GM12865 (cell line): ENCODE data around the gene ETV6.

Experiments
- DNase-seq: peaks from one replicate; pipeline ENCODE4 v3.0.0; 2010; ENCODE audit warnings: low read depth
- H3K4me3 ChIP-seq: 2 replicates; pipeline ENCODE4 v1.5.1; 2011; ENCODE audit warnings: mild to moderate bottlenecking, low read depth, low read length, control low read depth
- TF ChIP-seq, protein P1 (sequence below): IDR thresholded peaks from 2 replicates; pipeline ENCODE4 v1.5.1; 2011; ENCODE audit warnings: low read length, control low read depth, low read depth, inconsistent platforms; ENCODE audit not compliant: insufficient read depth; ENCODE audit errors: missing control alignments

Gene ETV6

DNA sequence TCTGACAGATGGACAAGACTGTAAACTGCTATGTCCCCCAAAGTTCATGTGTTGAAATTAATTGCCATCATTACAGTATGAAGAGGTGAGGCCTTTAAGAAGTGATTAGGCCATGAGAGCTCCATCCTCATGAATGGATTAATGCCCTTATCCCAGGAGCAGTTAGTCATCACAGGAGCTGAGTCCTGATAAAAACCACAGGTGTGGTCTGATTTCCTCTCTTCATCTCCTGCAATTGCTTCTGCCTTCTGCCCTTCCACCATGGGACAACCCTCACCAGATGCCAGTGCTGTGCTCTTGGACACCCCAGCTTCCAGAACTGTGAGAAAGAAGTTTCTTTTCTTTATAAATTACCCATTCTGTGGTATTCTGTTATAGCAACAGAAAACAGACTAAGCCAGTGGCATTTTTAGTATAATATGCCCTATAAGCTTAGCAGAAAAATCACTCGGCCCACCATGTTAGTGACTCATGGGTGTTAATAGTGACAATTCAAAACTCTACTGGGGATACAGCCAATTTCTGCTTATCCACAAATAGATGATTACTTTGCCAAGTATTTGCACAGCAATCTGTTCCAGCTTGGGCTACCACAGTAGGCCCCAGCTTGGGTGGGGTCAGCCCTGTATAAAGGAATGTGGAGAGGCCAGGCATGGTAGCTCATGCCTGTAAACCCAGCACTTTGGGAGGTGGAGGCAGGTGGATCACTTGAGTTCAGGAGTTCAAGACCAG is 292.3 kb downstream of the ETV6 start:
- TF ChIP-seq, protein P1, sequence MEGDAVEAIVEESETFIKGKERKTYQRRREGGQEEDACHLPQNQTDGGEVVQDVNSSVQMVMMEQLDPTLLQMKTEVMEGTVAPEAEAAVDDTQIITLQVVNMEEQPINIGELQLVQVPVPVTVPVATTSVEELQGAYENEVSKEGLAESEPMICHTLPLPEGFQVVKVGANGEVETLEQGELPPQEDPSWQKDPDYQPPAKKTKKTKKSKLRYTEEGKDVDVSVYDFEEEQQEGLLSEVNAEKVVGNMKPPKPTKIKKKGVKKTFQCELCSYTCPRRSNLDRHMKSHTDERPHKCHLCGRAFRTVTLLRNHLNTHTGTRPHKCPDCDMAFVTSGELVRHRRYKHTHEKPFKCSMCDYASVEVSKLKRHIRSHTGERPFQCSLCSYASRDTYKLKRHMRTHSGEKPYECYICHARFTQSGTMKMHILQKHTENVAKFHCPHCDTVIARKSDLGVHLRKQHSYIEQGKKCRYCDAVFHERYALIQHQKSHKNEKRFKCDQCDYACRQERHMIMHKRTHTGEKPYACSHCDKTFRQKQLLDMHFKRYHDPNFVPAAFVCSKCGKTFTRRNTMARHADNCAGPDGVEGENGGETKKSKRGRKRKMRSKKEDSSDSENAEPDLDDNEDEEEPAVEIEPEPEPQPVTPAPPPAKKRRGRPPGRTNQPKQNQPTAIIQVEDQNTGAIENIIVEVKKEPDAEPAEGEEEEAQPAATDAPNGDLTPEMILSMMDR, result no peak
- no peak for DNase-seq
- H3K4me3 ChIP-seq, result no peak overlapping the region

DNA sequence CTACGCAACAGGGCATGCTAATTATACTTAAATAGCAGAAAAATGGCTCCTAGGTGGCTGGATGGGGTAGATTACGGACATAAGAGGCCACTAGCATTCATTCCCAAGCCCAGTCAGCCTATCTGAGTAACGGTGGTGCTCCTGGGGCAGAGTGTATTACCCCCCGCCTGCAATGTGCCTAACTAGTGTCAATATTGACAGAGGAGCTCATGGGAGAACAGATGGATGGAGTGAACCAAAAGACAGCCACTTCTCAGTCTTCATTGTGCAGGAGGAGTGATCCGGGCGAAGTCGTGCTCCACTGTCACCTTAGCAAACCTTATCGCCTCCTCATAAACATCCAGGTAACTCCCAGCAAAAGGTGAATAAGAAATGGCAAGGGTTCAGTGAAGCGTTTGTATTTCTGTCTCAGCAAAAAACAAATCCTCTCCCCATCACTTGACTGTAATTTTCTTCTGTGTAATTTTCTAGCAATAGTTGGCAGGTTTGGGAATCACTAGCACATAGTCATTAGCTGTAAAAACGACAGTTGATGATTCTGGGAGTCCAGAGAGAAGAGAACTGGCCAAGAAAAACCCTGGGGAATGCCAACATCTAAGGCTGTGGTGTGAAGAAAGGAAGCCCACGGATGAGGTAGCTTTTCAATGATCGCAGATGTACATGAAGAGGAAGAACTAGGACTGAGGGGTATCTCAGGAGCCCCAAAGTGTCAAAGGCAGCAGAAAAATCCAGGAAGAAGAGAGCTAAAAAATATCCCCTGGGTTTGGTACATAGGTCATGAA is 294.6 kb downstream of the ETV6 start:
- no peak overlapping the region for H3K4me3 ChIP-seq
- TF ChIP-seq, protein P1, result no peak
- DNase-seq, result peak; percentile 23
